B cell (primary cell): Measurements from ENCODE around the gene TMC6.

ENCODE experiments used
- CTCF ChIP-seq: fragments of 200-600 bp; IDR thresholded peaks from one replicate; pipeline ENCODE4 v1.8.0; 2022; ENCODE audit warnings: antibody characterized with exemption, mild to moderate bottlenecking
- EZH2 ChIP-seq: IDR thresholded peaks from 2 replicates; pipeline ENCODE4 v1.6.1; 2012; ENCODE audit warnings: borderline replicate concordance, low read depth, mild to moderate bottlenecking, moderate library complexity, low read length; ENCODE audit not compliant: insufficient read depth, poor library complexity, severe bottlenecking

- TF ChIP-seq CTCF (no peak), EZH2 (no peak)
Measured at GRCh38 chr17:78122216-78122930, 6.2 kb downstream of the TMC6 start.
